IMR-90 (cell line): ENCODE measurements around the gene RCN1. TPM values are rescaled to one million over a fixed set of nuclear protein-coding genes. Genes with fewer than 3 reads are reported as not detected.
A peak's percentile ranks its signal among the peaks of the same experiment; 100 is the strongest.

Source experiments
- ATAC-seq: fragments of 200-7000 bp; cut with Tn5 transposase; 2 replicates; pipeline ENCODE4 v1.9.1; 2020; ENCODE audit warnings: low read depth, mild to moderate bottlenecking, moderate library complexity
- BruUV-seq: library from RNA; stranded (reverse); fragments of 400-500 nt; replicated peaks from 2 replicates; lab custom pipeline; 2021; lab: Mats Ljungman, UMichigan
- CTCF ChIA-PET: fragments of 300-600 bp; formaldehyde crosslinking; extraction: SDS; loops from one replicate; lab custom pipeline; 2021; ENCODE audit warnings: antibody characterized with exemption; lab: Yijun Ruan, JAX
- POLR2A ChIA-PET: fragments of 300-600 bp; sonication (Branson Sonifier 250); formaldehyde crosslinking; loops from one replicate; lab custom pipeline; 2022; ENCODE audit warnings: antibody characterized with exemption; ENCODE audit not compliant: unreplicated experiment; lab: Charles Lee
- DNase-seq: peaks from one replicate; pipeline ENCODE4 v3.0.0; 2013
- H2AFZ ChIP-seq: replicated peaks from 2 replicates; pipeline ENCODE3; 2013; ENCODE audit warnings: low read length, mild to moderate bottlenecking; ENCODE audit not compliant: poor library complexity
- H2AK5ac ChIP-seq: 2 replicates; pipeline ENCODE4 v1.6.1; 2013; ENCODE audit warnings: low read depth, low read length, inconsistent platforms
- H2AK9ac ChIP-seq: replicated peaks from 2 replicates; pipeline ENCODE3; 2013; ENCODE audit warnings: mild to moderate bottlenecking, low read depth, low read length, moderate library complexity; ENCODE audit not compliant: poor library complexity
- H2BK120ac ChIP-seq: 2 replicates; pipeline ENCODE4 v1.6.1; 2013; ENCODE audit warnings: low read depth, low read length, inconsistent platforms
- H2BK15ac ChIP-seq: 3 replicates; pipeline ENCODE4 v1.6.1; 2013; ENCODE audit warnings: low read depth, low read length, inconsistent platforms
- H2BK20ac ChIP-seq: 2 replicates; pipeline ENCODE4 v1.6.1; 2013; ENCODE audit warnings: low read depth, mild to moderate bottlenecking, inconsistent platforms, low read length, moderate library complexity
- H2BK5ac ChIP-seq: 2 replicates; pipeline ENCODE4 v1.6.1; 2013; ENCODE audit warnings: mild to moderate bottlenecking, low read depth, low read length, inconsistent platforms; ENCODE audit not compliant: poor library complexity, severe bottlenecking
- H3K14ac ChIP-seq: replicated peaks from 2 replicates; pipeline ENCODE4 v1.6.1; 2013; ENCODE audit warnings: low read depth, low read length, inconsistent platforms
- H3K18ac ChIP-seq: 2 replicates; pipeline ENCODE4 v1.6.1; 2013; ENCODE audit warnings: low read depth, low read length, control low read depth
- H3K23ac ChIP-seq: 2 replicates; pipeline ENCODE4 v1.6.1; 2013; ENCODE audit warnings: low read depth, low read length, inconsistent platforms
- H3K27ac ChIP-seq: 2 replicates; pipeline ENCODE4 v1.5.1; 2013; ENCODE audit warnings: mild to moderate bottlenecking, control low read depth, low read length; ENCODE audit not compliant: insufficient read depth
- H3K27me3 ChIP-seq: 2 replicates; pipeline ENCODE4 v1.6.1; 2013; ENCODE audit warnings: low read length; ENCODE audit not compliant: control insufficient read depth, insufficient read depth
- H3K36me3 ChIP-seq: 2 replicates; pipeline ENCODE4 v1.6.1; 2013; ENCODE audit warnings: low read length, mixed read lengths; ENCODE audit not compliant: control insufficient read depth, insufficient read depth
- H3K4ac ChIP-seq: 2 replicates; pipeline ENCODE4 v1.6.1; 2013; ENCODE audit warnings: low read depth, low read length, inconsistent platforms
- H3K4me1 ChIP-seq: 2 replicates; pipeline ENCODE4 v1.6.1; 2013; ENCODE audit warnings: low read length, mixed read lengths; ENCODE audit not compliant: control insufficient read depth, insufficient read depth
- H3K4me2 ChIP-seq: 2 replicates; pipeline ENCODE4 v1.6.1; 2013; ENCODE audit warnings: low read depth, mild to moderate bottlenecking, control low read depth, low read length, moderate library complexity
- H3K4me3 ChIP-seq: 2 replicates; pipeline ENCODE4 v1.5.1; 2013; ENCODE audit warnings: low read depth, mild to moderate bottlenecking, control low read depth, low read length, moderate library complexity; ENCODE audit not compliant: insufficient read depth
- H3K56ac ChIP-seq: 2 replicates; pipeline ENCODE4 v1.6.1; 2013; ENCODE audit warnings: low read length, inconsistent platforms; ENCODE audit not compliant: insufficient read depth; ENCODE audit errors: extremely low read depth
- H3K79me1 ChIP-seq, 2 experiments: 2 replicates each; pipeline ENCODE4 v1.6.1; 2013; ENCODE audit warnings: low read length in 2 of 2, inconsistent platforms in 1 of 2, low read depth in 1 of 2
- H3K9ac ChIP-seq: 2 replicates; pipeline ENCODE4 v1.6.1; 2013; ENCODE audit warnings: low read depth, low read length, control low read depth
- H3K9me1 ChIP-seq: 2 replicates; pipeline ENCODE4 v1.6.1; 2013; ENCODE audit warnings: low read length, inconsistent platforms; ENCODE audit not compliant: insufficient read depth
- H3K9me3 ChIP-seq: 2 replicates; pipeline ENCODE4 v1.6.1; 2013; ENCODE audit warnings: low read length; ENCODE audit not compliant: control insufficient read depth, insufficient read depth
- H4K20me1 ChIP-seq: 2 replicates; pipeline ENCODE4 v1.6.1; 2013; ENCODE audit warnings: low read length, inconsistent platforms; ENCODE audit not compliant: insufficient read depth
- H4K5ac ChIP-seq: 2 replicates; pipeline ENCODE4 v1.6.1; 2013; ENCODE audit warnings: mild to moderate bottlenecking, low read depth, low read length, control low read depth
- H4K8ac ChIP-seq, 2 experiments: 2 replicates each; pipeline ENCODE4 v1.6.1; 2013; ENCODE audit warnings: low read depth in 2 of 2, low read length in 2 of 2, control low read depth in 1 of 2, inconsistent platforms in 1 of 2
- H4K91ac ChIP-seq: 2 replicates; pipeline ENCODE4 v1.6.1; 2013; ENCODE audit warnings: low read depth, low read length, inconsistent platforms; ENCODE audit not compliant: insufficient read depth
- BHLHE40 ChIP-seq: fragments of 150-350 bp; IDR thresholded peaks from 2 replicates; pipeline ENCODE4 v1.6.1; 2016; ENCODE audit warnings: mild to moderate bottlenecking, low read depth, low read length
- CEBPB ChIP-seq: IDR thresholded peaks from 2 replicates; pipeline ENCODE4 v1.6.1; 2012; ENCODE audit warnings: low read depth, low read length, improper control_type of control experiment
- CHD1 ChIP-seq: IDR thresholded peaks from 2 replicates; pipeline ENCODE4 v1.6.1; 2012; ENCODE audit warnings: low read depth, low read length, improper control_type of control experiment
- FOS ChIP-seq: fragments of 150-350 bp; IDR thresholded peaks from 2 replicates; pipeline ENCODE4 v1.6.1; 2016; ENCODE audit warnings: low read depth, low read length
- MAFK ChIP-seq: IDR thresholded peaks from 2 replicates; pipeline ENCODE4 v1.6.1; 2012; ENCODE audit warnings: low read depth, low read length, improper control_type of control experiment
- MAZ ChIP-seq: IDR thresholded peaks from 2 replicates; pipeline ENCODE4 v1.6.1; 2012; ENCODE audit warnings: low read depth, mild to moderate bottlenecking, low read length, improper control_type of control experiment, moderate library complexity, borderline replicate concordance
- MXI1 ChIP-seq: IDR thresholded peaks from 2 replicates; pipeline ENCODE4 v1.6.1; 2012; ENCODE audit warnings: low read depth, mild to moderate bottlenecking, low read length, moderate library complexity, borderline replicate concordance
- NFE2L2 ChIP-seq: fragments of 150-350 bp; IDR thresholded peaks from 2 replicates; pipeline ENCODE4 v1.6.1; 2016; ENCODE audit warnings: low read depth, mild to moderate bottlenecking, low read length
- POLR2A ChIP-seq: IDR thresholded peaks from 2 replicates; pipeline ENCODE4 v1.6.1; 2012; ENCODE audit warnings: mild to moderate bottlenecking, low read depth, low read length
- RAD21 ChIP-seq: IDR thresholded peaks from 2 replicates; pipeline ENCODE4 v1.6.1; 2012; ENCODE audit warnings: low read length, improper control_type of control experiment
- RCOR1 ChIP-seq: IDR thresholded peaks from 2 replicates; pipeline ENCODE4 v1.6.1; 2012; ENCODE audit warnings: mild to moderate bottlenecking, low read length, improper control_type of control experiment; ENCODE audit not compliant: insufficient replicate concordance
- RFX5 ChIP-seq: IDR thresholded peaks from 2 replicates; pipeline ENCODE4 v1.8.0; 2012; ENCODE audit warnings: low read depth, mild to moderate bottlenecking, low read length, moderate library complexity
- SMC3 ChIP-seq: fragments of 150-350 bp; IDR thresholded peaks from 2 replicates; pipeline ENCODE4 v1.6.1; 2016; ENCODE audit warnings: low read depth, mild to moderate bottlenecking, antibody characterized with exemption, low read length, moderate library complexity
- WGBS, 2 experiments: methylation state at CpG; one replicate each; pipeline versions ENCODE4 v1.1.5 to v1.1.7; 2013; ENCODE audit warnings: missing lambda C conversion rate in 2 of 2; ENCODE audit not compliant: insufficient read length in 1 of 2; ENCODE audit errors: extremely low coverage in 2 of 2; 5-methylcytosine and 5-hydroxymethylcytosine counted together
- dilution Hi-C: fragments of 300-500 bp; cut with HindIII; formaldehyde crosslinking; loops from one replicate; pipeline ENCODE4 v1.14.3; 2018; ENCODE audit warnings: low sequenced_read_pairs; ENCODE audit not compliant: unreplicated experiment
- in situ Hi-C: fragments of 300-500 bp; cut with MboI; formaldehyde crosslinking; loops from 3 replicates; pipeline ENCODE4 v1.14.3; 2019; ENCODE audit warnings: low sequenced_read_pairs, inconsistent platforms, mixed read lengths
- intact Hi-C: fragments of 100-400 bp; cut with micrococcal nuclease; formaldehyde crosslinking; loops from 2 replicates; pipeline ENCODE4 v1.10.0; 2022
- polyA plus RNA-seq, 3 experiments: library from polyadenylated mRNA; depleted of rRNA; stranded (reverse); fragments of >200 nt; gene quantifications; 2 replicates each; pipeline ENCODE4 v1.2.3, GENCODE V29; 2012; ENCODE audit warnings: low replicate concordance in 1 of 3
- total RNA-seq: library from RNA; depleted of rRNA; stranded (reverse); fragments of >200 nt; gene quantifications from 2 replicates; pipeline ENCODE4 v1.2.3, GENCODE V29; 2012
- TF ChIP-seq, protein P1 (sequence below): conservative IDR thresholded peaks from 2 replicates; pipeline ENCODE4 v1.5.1; 2012; ENCODE audit warnings: mild to moderate bottlenecking, low read depth, low read length, improper control_type of control experiment
- TF ChIP-seq, protein P2 (sequence below): fragments of 150-350 bp; IDR thresholded peaks from 2 replicates; pipeline ENCODE4 v1.6.1; 2016; ENCODE audit warnings: low read depth, mild to moderate bottlenecking, low read length, moderate library complexity, borderline replicate concordance
- TF ChIP-seq, protein P3 (sequence below): fragments of 150-350 bp; IDR thresholded peaks from 2 replicates; pipeline ENCODE4 v1.6.1; 2017; ENCODE audit warnings: mild to moderate bottlenecking, antibody characterized with exemption, low read length, low read depth

The RCN1 gene
- total and polyA plus RNA-seq, 2 of the 4 experiments (the other 2 are of a cell fraction), result 129 to 193 TPM

DNA sequence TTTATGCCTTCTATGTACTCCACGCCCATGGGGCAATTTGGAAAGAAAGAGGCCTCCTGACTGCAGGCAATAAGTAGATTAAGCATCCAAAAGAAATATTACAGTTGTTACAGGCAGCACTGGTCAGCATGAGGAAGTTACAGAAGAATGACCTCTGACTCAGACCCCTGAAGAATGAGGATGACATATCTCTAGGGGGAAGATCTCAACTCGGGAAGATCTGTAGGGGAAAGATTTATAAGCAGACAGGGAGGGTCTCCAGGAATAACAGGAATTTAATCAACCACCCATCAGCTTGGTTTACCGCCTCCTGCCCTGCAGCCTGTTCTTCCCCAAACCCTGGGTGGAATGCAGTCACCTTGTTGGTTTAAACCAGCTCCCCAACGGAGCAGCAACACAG lies 58.0 kb downstream of the RCN1 start:
- H2AK5ac ChIP-seq, result no peak overlapping the region
- TF ChIP-seq RFX5 (no peak), NFE2L2 (no peak), MAFK (no peak), FOS (no peak), MAZ (no peak), RCOR1 (no peak), MXI1 (no peak), CHD1 (no peak), BHLHE40 (no peak), CEBPB (no peak), SMC3 (no peak), POLR2A (no peak), RAD21 (no peak)
- TF ChIP-seq, protein P1, sequence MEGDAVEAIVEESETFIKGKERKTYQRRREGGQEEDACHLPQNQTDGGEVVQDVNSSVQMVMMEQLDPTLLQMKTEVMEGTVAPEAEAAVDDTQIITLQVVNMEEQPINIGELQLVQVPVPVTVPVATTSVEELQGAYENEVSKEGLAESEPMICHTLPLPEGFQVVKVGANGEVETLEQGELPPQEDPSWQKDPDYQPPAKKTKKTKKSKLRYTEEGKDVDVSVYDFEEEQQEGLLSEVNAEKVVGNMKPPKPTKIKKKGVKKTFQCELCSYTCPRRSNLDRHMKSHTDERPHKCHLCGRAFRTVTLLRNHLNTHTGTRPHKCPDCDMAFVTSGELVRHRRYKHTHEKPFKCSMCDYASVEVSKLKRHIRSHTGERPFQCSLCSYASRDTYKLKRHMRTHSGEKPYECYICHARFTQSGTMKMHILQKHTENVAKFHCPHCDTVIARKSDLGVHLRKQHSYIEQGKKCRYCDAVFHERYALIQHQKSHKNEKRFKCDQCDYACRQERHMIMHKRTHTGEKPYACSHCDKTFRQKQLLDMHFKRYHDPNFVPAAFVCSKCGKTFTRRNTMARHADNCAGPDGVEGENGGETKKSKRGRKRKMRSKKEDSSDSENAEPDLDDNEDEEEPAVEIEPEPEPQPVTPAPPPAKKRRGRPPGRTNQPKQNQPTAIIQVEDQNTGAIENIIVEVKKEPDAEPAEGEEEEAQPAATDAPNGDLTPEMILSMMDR, result no peak
- TF ChIP-seq, protein P2, sequence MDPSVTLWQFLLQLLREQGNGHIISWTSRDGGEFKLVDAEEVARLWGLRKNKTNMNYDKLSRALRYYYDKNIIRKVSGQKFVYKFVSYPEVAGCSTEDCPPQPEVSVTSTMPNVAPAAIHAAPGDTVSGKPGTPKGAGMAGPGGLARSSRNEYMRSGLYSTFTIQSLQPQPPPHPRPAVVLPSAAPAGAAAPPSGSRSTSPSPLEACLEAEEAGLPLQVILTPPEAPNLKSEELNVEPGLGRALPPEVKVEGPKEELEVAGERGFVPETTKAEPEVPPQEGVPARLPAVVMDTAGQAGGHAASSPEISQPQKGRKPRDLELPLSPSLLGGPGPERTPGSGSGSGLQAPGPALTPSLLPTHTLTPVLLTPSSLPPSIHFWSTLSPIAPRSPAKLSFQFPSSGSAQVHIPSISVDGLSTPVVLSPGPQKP, result no peak
- TF ChIP-seq, protein P3, sequence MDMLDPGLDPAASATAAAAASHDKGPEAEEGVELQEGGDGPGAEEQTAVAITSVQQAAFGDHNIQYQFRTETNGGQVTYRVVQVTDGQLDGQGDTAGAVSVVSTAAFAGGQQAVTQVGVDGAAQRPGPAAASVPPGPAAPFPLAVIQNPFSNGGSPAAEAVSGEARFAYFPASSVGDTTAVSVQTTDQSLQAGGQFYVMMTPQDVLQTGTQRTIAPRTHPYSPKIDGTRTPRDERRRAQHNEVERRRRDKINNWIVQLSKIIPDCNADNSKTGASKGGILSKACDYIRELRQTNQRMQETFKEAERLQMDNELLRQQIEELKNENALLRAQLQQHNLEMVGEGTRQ, result no peak
- H2BK15ac ChIP-seq, result 0 out of 3 replicates have a peak overlapping the region, but pooled peaks have one; percentile 10
- H3K56ac ChIP-seq, result no peak overlapping the region
- H3K23ac ChIP-seq, result no peak overlapping the region
- no peak overlapping the region for H3K18ac ChIP-seq
- no peaks in the 10 kb centered on the region for H3K79me1 ChIP-seq
- H2BK5ac ChIP-seq, result no peak overlapping the region
- BruUV-seq, result no TSS peak
- no peak overlapping the region for H2BK120ac ChIP-seq
- no peaks in the 10 kb centered on the region for H3K9me3 ChIP-seq
- H2BK20ac ChIP-seq, result no peak overlapping the region
- no peak overlapping the region for H4K8ac ChIP-seq
- no peak overlapping the region for H3K4me2 ChIP-seq
- ChIA-PET CTCF (interaction anchor here (0.6 kb wide), 1 partner anchor 71 kb away, joined by 5 read pairs; no protein-coding TSS in a partner anchor), POLR2A (no interaction called here)
- H4K20me1 ChIP-seq, result no peaks in the 10 kb centered on the region
- H2AFZ ChIP-seq, result no peak overlapping the region
- no peak overlapping the region for H3K9ac ChIP-seq
- DNase-seq, result no peak
- no peak for ATAC-seq
- H4K5ac ChIP-seq, result no peak overlapping the region
- intact Hi-C loops (no loop called here), in situ Hi-C loops (no loop called here), dilution Hi-C loops (no loop called here)
- no peak overlapping the region for H3K4me3 ChIP-seq
- no peak overlapping the region for H3K27ac ChIP-seq
- H4K91ac ChIP-seq, result no peak overlapping the region
- no CpG with 5 or more reads among the region's 4 CpGs for WGBS, 2 experiments
- H3K4me1 ChIP-seq, result no peaks in the 10 kb centered on the region; the same call in 1 of the 2 replicates
- H3K4ac ChIP-seq, result no peak overlapping the region
- H3K27me3 ChIP-seq, result peaks cover 19% of the 10 kb centered on the region
- H3K36me3 ChIP-seq, result no peaks in the 10 kb centered on the region
- no peaks in the 10 kb centered on the region for H3K9me1 ChIP-seq
- H2AK9ac ChIP-seq, result no peak overlapping the region
- no peak overlapping the region for H3K14ac ChIP-seq
